ENCODE measurements around the gene EFNB2. TPM values are rescaled to one million over a fixed set of nuclear protein-coding genes. Genes with fewer than 3 reads are reported as not detected.

The EFNB2 gene
- total RNA-seq, 2 donors from 2014 or later, result 41.8 to 104 TPM

GRCh38 chr13:106517109-106517847 is 18.2 kb downstream of the EFNB2 start:
- no peak for TF ChIP-seq CTCF (IDR thresholded peaks at IDR 0.05)
- Histone ChIP-seq H3K36me3 (no peaks in the 10 kb centered on the region), H3K4me1 (peaks cover 4% of the 10 kb centered on the region), H3K4me3 (no peak overlapping the region), H3K9ac (ENCODE audit: low read depth in 2 of 2, low read length in 2 of 2) (no peak overlapping the region), H3K27ac (no peak overlapping the region), H3K27me3 (no peaks in the 10 kb centered on the region), H3K9me3 (no peaks in the 10 kb centered on the region)
- no peak for DNase-seq
- intact Hi-C loops (cut with DNase I), result no loop called here

GRCh38 chr13:106515635-106516254 is 19.7 kb downstream of the EFNB2 start:
- no peaks in the 10 kb centered on the region for H3K4me1 ChIP-seq
- TF ChIP-seq CTCF (IDR thresholded peaks at IDR 0.05), result no peak

GRCh38 chr13:106514928-106515634 is 20.4 kb downstream of the EFNB2 start:
- no peak overlapping the region for H3K4me3 ChIP-seq
- H3K9me3 ChIP-seq, result no peaks in the 10 kb centered on the region
- no peak for TF ChIP-seq CTCF (IDR thresholded peaks at IDR 0.05)
- no peak overlapping the region for H3K9ac ChIP-seq (ENCODE audit: low read depth in 2 of 2, low read length in 2 of 2)
- no peak for DNase-seq
- H3K27me3 ChIP-seq, result no peaks in the 10 kb centered on the region
- intact Hi-C loops (cut with DNase I), result no loop called here
- H3K36me3 ChIP-seq, result no peaks in the 10 kb centered on the region
- no peaks in the 10 kb centered on the region for H3K4me1 ChIP-seq
- no peak overlapping the region for H3K27ac ChIP-seq

More at GRCh38 chr13:106515635-106516254, 19.7 kb downstream of the EFNB2 start:
- Histone ChIP-seq H3K36me3 (no peaks in the 10 kb centered on the region), H3K9me3 (no peaks in the 10 kb centered on the region), H3K27ac (no peak overlapping the region), H3K4me3 (no peak overlapping the region), H3K9ac (ENCODE audit: low read depth in 2 of 2, low read length in 2 of 2) (no peak overlapping the region), H3K27me3 (no peaks in the 10 kb centered on the region)
- DNase-seq, result no peak
- intact Hi-C loops (cut with DNase I), result no loop called here

GRCh38 chr13:106513025-106513983 is 22.2 kb downstream of the EFNB2 start:
- H3K9me3 ChIP-seq, result no peaks in the 10 kb centered on the region
- H3K36me3 ChIP-seq, result no peaks in the 10 kb centered on the region
- no peaks in the 10 kb centered on the region for H3K27me3 ChIP-seq
- no peak overlapping the region for H3K27ac ChIP-seq
- no peak overlapping the region for H3K9ac ChIP-seq (ENCODE audit: low read depth in 2 of 2, low read length in 2 of 2)
- intact Hi-C loops (cut with DNase I), result no loop called here
- H3K4me1 ChIP-seq, result no peaks in the 10 kb centered on the region
- no peak overlapping the region for H3K4me3 ChIP-seq
- no peak for DNase-seq
- TF ChIP-seq CTCF (IDR thresholded peaks at IDR 0.05), result no peak
